ENCODE measurements around the gene CES3.

The CES3 gene, protein sequence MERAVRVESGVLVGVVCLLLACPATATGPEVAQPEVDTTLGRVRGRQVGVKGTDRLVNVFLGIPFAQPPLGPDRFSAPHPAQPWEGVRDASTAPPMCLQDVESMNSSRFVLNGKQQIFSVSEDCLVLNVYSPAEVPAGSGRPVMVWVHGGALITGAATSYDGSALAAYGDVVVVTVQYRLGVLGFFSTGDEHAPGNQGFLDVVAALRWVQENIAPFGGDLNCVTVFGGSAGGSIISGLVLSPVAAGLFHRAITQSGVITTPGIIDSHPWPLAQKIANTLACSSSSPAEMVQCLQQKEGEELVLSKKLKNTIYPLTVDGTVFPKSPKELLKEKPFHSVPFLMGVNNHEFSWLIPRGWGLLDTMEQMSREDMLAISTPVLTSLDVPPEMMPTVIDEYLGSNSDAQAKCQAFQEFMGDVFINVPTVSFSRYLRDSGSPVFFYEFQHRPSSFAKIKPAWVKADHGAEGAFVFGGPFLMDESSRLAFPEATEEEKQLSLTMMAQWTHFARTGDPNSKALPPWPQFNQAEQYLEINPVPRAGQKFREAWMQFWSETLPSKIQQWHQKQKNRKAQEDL

DNA sequence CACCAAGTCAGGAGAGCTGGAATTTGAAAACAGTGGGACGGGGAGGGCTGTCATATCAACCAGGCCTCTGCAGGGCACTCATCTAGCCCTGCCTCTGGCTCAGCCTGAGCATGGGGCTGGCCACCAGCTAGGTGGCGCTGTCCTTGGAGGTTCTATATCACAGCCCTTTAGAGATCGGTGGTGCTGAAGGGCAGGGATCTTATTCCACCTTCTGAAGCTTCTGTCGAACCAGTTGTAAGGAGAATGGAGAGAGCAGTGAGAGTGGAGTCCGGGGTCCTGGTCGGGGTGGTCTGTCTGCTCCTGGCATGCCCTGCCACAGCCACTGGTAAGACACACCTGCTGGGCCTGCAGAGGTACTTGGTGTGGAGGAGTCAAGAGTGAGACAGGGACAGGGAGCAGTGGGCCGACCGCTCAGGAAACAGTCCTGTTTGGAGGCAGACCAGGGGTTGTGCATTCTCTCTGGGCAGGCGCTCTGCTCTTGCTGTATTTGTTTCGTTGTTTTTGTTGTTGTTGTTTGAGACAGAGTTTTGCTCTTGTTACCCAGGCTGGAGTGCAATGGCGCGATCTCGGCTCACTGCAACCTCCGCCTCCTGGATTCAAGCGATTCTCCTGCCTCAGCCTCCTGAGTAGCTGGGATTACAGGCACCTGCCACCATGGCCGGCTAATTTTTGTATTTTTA lies at the start of gene CES3:
CES3 (plus strand) TSS at position 202 of the 680 bp plus-strand sequence; CDS start at position 244, 42 bp downstream.
- DNase-seq = peak; percentile 79

DNA sequence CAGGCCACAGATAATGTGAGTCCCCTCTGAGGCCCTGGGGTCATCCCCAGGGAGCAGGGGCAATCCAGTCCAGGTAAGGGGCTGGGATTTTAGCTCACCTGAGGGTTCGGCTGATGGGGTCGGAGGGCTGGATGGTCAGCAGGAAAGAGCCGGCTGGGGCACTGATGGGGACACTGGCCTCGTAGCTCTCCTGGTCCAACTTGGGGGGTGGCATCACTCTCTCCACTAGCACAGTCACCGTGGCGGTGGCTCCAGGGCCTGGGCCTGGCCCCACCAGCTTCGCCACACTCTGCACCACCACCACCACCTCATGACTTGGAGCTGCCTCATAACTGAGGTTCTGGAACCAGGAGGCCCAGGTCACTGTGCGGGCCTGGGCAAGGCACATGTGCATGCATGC lies 49.3 kb upstream of the CES3 start:
- DNase-seq = no peak

DNA sequence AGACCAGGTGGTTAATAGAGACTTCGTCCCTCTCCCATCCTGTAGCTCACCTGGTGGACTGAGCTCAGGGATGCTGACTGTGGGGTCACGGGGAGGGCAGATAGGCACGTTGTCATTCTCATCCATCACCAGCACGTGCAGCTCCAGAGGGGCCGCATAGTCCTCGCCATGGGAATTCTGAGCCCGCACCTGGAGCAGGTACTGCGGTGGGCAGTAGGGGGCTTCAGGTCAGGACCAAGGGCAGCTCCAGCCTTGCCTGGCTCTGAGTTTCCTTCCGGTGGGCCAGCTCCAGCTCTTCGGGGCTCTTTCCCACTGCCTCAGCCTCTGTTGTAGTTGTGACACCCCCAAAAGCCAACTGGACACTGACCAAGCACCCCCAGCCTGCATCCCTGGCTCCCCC lies 48.0 kb upstream of the CES3 start:
- DNase-seq = no peak

DNA sequence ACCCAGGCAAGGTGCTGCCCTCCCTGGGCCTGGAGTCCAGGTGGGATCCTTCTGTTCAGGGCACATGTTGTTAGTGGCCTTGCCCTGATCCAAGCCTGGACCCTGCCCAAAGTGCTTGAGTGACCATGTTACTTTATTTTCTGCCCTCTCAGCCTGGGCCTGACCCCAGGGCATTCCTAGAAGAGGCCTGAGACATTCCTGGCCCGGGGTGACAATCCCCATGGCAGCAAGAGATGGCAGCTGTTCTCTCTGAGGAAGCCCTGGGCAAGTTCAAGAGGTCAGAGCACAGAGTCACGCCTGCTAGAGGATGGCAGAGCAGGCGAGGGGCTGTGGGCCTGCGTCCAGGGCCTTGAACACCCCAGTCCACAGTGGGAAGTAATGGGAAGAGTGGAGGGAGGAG lies 47.4 kb upstream of the CES3 start:
- DNase-seq = no peak

DNA sequence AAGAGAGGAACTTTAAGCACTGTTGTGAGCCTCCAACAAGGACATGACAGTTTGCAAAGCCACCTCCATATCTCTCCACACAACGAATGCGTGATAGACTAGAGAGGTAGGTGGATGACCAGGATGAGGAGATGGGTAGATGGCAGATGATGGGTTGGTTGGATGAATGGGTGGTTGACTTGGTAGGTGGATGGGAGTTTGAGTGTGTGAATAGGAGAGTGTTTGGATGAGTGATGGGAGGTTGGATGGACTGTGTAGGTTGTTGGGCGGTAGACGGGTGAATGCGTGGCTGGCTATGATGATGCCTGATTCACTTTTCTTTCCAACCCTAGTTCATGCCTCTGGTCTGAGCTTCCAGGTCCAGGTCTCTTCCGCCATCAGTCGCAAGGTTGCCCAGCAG lies 46.5 kb upstream of the CES3 start:
- DNase-seq = no peak

DNA sequence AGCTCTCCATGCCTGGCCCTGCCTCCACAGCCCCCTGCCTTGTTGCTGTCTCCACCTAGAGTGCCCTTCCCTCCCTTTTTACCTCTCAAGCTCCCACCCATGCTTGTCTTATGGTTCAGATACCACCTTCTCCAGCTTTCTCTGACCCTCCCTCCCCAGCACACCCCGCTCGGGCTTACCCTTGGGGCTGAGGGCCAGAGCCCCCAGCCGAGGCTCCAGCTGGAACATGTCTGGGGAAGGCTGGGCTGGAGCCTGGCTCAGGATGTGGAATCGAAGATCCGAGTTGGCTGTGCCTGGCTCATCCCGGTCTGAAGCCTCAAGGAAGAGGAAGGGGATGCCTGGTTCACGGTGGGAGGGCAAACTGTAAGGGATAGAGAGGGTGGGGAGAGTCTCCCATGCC lies 46.0 kb upstream of the CES3 start:
- DNase-seq = no peak

DNA sequence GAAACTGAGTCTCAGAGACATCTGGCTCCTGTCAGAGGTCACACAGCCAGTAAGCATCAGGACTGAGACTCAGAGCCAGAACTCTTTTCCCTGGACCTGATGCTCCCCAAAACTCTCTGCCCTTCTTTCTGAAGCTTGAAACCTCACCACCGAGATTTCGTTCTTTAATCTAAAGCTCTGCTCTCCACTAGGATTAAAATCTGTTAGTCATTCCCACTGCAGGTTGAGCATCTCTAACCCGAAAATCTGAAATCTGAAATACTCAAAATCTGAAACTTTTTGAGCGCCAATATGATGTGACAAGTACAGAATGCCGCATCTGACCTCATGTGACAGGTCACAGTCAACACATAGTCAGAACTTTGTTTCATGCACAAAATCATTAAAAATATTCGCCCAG lies 44.5 kb upstream of the CES3 start:
- DNase-seq = no peak

DNA sequence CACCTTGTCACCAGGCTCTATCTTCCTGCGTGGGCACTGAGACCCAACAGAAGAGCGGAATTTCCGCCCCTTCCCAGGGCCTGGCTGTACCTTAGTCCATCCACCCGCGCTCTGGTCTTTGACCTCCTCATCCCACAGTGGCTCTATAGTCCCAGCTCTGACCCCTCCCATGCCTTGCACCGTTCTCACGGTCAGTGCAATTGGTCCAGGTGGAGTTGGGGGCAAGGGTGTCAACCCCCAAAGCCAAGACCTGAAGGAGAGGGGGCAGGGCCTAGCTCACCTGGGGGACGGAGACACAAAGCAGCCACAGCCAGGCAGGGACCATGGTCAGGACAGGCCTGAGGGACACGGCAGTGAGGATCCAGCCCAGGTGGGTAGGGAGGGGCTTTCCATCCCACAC lies 43.3 kb upstream of the CES3 start:
- no peak for DNase-seq

DNA sequence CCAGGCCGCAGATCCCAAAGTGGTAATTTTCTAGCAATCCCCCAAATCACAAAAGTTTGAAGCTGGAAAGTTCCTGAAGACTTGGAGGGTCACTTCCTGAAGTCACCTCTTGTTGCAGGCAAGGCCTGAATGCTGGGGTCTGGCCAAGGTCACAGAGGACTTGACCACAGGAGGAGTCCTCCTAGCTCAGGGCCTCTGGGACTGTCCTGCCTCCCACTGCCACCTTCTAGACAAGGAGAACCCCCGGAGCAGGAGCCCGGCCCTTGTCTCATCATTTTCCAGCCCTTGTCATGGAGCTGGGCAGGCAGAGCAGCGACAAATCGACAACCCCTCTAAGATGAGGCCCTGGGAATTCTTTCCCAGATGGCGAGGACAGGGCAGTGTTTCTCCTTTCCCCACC lies 42.7 kb upstream of the CES3 start:
- DNase-seq = no peak

DNA sequence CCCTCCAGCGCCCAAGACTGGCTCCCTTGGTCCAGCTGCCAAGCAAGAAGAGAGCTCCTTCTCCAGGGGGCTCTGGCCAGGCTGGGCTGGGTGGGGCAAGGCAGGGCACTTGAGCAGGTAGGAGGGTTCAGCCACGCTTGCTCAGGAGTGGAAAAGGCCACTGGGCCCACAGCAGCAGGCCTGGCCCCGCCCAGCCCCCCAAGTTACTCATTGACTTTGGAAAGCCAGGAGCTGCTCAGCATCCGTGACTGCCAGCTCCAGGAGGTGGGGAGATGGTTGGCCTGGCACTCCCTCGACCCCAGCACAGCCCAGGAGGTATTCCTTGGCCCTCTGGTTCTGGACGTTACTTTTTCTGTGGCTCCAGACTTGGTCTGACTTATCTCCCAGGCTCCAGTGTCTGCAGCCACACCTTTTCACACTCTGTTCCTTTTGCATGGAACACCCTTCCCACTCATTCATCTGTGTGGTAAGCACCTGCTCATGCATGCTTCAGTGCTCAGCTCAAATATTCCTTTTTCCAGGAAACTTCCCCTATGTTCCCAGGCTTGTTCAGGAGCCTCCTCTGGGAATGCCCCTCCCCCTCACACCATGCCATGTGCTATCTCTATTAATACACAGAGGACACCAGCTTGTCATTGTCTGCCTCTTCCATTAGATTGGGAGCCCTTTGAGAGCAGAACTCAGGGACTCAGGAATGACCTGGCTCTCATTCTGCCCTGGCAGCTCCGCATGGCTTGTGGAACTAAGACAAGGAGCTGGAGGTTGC lies 42.1 kb upstream of the CES3 start, which contains the start of gene CDH16:
CDH16 (minus strand) TSS at position 83 of the 766 bp plus-strand sequence. CDS start 820 bp downstream, outside the sequence.
- DNase-seq = no peak

DNA sequence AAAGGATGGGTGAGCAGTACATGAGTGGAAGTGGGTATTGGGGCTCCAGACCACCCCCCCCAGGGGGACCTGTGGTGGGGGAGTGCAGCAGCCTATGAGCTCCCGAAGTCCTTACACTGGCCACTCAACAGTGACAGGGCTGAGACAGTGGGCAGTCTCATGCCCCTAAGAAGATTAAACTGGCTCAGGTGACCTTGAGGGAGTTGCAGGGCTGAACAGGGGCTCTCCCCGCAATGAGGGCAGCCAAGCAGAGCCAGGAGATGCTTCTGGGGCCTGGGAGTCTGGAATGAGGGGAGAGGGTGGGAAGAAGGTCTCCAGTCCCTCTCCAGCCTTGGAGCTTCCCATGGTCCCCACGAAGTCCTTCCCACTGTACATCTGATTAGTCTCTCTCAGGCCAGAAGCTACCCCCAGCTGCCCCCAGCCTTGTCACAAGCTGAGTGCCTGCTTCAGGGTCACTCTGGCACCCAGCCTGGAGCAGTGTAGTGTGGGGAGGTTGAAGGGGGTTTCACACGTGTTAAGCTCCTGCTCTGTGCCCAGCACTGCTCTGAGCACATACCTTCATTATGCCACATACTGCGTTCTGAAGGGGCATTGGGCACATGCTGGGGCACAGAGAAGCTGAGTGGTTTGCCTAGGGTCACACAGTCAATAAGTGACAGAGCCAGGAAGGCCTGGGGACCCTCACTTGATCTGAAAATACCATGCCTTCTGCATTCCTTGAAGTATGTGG lies 41.3 kb upstream of the CES3 start:
- DNase-seq = no peak

DNA sequence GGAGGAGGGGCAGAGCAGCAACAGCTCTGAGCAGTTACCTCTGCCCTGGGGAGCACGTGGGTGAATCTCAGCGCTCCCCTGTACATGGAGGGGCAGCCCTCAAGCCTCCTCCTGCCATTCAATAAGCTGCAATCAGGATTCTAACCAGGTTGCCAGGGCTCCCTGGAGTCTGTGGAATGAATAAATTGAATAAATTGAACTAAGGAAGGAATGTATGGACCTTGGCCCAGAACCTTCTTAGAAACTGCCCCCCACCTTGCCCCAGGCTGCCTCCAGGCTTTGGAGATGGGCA lies 40.8 kb upstream of the CES3 start:
- no peak for DNase-seq

DNA sequence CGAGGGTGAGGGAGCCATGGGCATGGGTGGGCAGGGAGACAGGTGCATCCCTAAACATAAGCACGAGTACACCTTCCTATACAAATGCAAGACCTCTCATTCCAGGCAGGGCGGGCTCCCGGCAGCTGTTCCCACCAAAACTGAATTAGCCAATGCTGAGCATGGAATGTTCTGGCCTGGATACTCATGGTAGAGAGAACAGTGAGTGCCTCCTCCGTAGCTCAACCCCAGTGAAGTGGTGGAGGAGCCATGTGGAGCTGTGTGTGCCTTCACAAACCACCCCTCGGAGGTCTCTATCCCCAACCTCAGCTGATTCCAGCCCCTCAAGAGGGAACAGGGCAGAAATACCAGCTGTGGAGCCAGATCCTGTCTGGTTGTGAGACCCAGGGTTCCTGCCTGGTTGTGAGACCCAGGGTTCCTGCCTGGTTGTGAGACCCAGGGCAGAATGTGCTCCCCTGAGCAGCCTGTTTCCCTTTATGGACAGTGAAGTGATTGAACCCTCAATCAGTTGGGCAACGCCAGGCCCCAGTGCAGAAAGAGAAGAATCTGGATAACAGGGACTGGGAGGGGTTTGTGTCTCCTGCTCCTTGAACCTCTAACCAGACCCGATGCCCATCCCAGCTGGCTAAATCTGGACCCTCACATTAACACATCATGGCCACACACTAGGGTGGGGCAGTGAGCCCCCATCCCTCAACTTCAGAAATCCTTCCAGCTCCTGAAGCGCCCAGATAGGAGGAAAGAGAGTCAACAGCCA lies 40.0 kb upstream of the CES3 start:
- no peak for DNase-seq

DNA sequence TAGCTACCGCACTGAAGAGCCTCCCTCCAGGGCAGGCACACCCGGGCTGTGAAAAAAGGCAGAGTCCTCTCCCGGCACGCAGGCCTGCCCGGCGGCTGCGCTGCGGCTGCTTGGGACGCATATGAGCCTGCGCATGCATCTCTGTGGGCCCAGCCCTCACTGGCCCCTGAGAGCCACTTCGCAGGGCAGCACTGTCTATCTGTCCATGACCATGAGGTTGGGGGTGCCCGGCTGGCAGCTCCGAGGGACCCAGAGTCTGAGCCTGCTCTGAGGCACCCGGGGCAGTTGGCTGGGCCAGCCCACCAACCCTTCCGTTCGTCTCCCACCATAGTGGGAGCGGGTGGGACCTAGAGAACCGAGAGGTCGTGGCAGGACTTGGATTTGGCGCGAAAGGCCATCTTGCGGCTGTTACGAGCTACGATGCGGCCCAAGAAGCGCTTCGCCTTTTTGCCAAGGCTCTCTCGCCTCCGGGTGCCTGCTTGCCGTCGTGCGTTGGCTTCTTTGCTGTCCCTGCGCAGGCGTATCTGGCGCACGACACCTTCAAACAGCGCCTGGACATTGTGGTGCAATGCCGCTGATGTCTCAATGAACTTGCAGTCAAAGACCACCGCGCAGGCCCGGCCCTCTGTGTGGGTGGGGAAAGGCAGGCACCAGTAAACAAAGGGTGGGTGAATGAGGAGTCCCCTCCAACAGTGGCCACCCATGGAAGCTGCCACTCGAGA lies 39.2 kb upstream of the CES3 start:
- DNase-seq = no peak

DNA sequence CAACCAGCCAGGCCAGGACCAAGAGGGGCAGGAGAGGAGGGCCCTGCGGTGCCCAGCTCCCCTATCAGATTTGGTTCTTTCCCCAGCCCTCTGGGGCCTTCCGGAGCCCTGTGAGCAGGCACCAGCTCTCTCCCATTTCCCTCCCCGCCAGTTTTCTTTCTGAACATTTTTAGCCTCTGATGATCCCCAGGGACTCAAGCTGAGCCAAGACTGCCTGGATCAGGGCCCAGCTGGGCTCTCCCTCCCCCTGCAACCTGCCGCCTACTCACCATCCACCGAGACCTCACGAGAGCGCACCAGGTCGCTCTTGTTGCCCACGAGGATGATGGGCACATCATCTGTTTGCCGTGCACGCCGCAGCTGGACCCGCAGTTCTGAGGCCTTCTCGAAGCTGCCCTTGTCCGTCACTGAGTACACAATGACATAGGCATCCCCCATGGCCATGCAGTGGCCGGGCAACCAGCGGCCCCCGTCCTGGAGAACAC lies 37.8 kb upstream of the CES3 start:
- DNase-seq = no peak

DNA sequence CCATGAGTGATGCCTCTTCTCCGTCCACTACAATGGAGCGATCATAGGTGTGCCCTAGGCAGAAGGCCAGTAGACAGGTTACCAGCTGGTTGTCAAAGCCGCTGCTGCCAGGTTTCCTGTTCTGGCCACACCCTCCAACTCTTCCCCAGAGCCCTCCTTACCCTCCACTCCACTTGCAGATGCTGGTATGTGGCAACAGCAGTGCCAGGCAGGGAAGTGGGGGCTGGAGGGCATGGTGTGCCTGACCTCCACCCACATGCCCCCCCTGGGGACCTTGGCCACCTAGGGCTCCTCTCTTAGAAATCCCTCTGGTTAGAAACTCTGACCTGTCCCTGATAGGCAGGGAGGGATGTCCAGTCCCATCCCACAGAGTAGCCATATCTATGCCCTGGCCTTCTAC lies 37.2 kb upstream of the CES3 start:
- no peak for DNase-seq

DNA sequence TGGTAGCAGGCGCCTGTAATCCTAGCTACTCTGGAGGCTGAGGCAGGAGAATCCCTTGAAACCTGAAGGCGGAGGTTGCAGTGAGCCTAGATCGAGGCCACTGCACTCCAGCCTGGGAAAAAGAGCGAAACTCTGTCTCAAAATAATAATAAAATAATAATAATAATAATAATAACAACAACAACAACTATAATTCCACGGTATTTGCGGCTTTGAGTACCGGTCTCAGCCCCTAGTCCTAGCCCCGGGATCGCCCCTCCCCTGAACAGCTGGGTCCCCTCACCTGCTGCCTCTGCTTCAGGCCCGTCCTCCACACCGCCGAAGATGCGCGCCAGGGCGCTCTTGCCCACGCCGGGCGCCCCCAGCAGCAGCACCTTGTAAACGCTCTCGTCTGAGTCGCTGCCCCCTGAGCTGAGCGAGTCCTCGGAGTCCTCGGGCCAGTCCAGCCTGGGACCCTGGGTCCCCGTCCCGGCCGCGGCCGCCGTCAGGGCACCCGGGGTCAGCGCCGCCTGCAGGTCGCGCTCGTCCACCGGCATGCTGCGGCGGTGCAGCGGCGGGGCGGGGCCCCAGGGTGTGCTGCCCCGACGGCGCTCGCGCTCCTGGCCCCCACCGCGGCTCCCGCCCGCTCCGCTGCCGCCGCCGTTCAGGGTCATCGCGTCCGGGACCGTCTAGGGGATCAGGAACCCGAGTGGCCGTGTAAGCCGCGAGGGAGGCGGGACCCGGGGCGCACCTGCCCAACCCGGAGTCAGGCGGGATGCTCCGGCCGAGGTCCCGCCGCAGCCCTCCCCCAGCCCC lies 36.3 kb upstream of the CES3 start:
- DNase-seq = no peak

DNA sequence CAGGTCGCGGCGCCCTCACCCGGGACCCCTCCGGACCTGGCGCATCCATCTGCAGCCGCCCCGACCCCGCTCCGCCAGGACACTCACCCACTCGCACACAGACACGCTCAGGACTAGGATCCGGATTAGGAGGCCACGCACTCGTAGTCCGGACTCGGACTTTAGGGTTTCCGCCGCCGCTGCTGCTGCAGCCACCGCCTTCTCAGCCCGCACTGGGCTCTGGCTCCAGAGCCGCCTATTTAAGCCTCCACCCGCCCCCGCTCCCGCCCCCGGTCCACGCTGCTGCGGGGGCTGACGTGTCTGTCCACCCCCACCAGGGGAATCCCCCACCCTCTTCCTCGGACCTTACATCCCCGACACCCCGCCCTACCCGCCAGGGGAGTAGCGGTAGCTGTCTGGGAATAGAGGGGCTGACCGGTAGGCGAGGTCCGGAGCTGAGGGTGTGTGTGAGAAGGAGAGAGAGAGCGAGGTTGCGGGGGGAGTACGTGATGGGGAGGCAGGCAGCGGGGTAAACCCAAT lies 35.7 kb upstream of the CES3 start, which contains the start of gene RRAD:
RRAD (minus strand) TSS at position 214 of the 519 bp plus-strand sequence. CDS start 356 bp downstream, outside the sequence.
- no peak for DNase-seq

DNA sequence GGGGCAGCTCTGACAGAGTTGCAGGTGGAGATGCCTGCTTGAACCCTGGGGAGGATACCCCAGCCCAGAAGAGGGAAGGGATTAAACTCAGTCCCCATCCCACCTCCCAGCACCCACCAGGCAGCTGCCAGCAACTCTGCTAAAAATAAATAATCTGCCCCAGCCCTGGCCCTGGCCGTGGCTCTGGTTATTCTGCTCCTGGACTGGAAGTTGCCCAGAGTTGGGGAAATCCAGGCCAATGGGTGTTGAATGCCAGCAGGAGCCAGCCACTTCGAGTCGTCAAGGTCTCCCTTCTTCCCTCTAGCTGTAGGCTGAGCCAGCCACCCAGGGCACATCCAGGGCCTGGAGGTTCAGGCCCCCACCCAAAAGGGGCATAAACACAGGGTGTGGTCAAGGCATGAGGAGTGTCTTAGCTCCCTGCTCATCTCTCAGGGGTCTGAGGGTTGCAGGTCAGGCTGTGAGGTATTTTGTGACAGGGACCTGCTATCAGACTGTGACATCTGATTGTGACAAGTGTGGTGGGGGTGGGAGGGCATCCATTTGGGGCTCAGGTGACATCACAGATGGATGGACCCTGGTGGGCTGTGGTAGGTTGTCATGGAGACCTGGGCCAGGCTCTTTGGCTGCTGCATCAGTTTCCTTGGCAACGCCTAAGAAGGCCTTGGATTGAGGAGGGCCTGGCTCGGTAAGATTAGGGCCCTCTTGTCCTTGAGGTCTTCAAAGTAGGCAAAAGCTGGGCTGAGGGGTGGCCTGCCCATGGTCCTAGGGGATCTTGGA lies 34.7 kb upstream of the CES3 start:
- peak; percentile 28 for DNase-seq
